Kidney epithelial cell (primary cell): ENCODE data around the gene FGFRL1. TPM values are rescaled to one million over a fixed set of nuclear protein-coding genes. Genes with fewer than 3 reads are reported as not detected.
A peak's percentile ranks its signal among the peaks of the same experiment; 100 is the strongest.

Source experiments
- DNase-seq: peaks from one replicate; pipeline ENCODE4 v3.0.0-alpha.2; 2010; ENCODE audit warnings: low read depth
- H3K27me3 ChIP-seq: 2 replicates; pipeline ENCODE4 v1.6.0; 2011; ENCODE audit warnings: low read length; ENCODE audit not compliant: control insufficient read depth, insufficient read depth
- H3K36me3 ChIP-seq: 2 replicates; pipeline ENCODE4 v1.5.1; 2011; ENCODE audit warnings: low read length; ENCODE audit not compliant: control insufficient read depth, insufficient read depth
- H3K4me3 ChIP-seq: 2 replicates; pipeline ENCODE4 v1.5.1; 2011; ENCODE audit warnings: low read depth, mild to moderate bottlenecking, control low read depth, low read length
- total RNA-seq: library from RNA; depleted of rRNA; stranded (reverse); fragments of >200 nt; gene quantifications from 2 replicates; pipeline ENCODE4 v1.2.3, GENCODE V29; 2015
- TF ChIP-seq, protein P1 (sequence below): IDR thresholded peaks from 2 replicates; pipeline ENCODE4 v1.5.1; 2011; ENCODE audit warnings: mild to moderate bottlenecking, moderate library complexity, low read length, control low read depth, inconsistent platforms; ENCODE audit not compliant: insufficient read depth, poor library complexity, severe bottlenecking

FGFRL1 gene
- total RNA-seq, 1 donor from 2014 or later: 39.2 TPM

DNA sequence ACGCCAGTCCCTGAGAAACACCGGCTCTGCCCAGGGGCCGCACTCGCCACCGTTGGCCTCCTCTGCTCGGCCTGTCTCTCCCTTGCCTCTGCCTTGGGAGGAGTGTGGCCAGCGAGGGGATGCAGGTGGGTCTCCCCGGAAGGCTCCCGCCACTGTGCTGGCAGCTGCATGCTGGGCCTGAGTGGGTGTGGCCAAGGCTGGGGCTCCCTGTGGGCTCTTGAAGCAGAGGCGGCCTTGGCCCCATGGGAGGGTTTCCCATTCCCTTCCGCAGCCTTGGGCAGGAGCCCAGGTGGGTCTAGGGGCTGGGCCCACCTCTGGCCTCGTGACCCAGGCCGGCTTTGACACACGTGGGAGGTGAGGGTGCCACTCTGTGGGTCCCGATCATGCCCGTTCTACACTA, 19.1 kb downstream of the FGFRL1 start:
- no peak for DNase-seq
- H3K27me3 ChIP-seq: peaks cover 47% of the 10 kb centered on the region
- H3K4me3 ChIP-seq: no peak overlapping the region
- H3K36me3 ChIP-seq: no peaks in the 10 kb centered on the region
- TF ChIP-seq, protein P1, sequence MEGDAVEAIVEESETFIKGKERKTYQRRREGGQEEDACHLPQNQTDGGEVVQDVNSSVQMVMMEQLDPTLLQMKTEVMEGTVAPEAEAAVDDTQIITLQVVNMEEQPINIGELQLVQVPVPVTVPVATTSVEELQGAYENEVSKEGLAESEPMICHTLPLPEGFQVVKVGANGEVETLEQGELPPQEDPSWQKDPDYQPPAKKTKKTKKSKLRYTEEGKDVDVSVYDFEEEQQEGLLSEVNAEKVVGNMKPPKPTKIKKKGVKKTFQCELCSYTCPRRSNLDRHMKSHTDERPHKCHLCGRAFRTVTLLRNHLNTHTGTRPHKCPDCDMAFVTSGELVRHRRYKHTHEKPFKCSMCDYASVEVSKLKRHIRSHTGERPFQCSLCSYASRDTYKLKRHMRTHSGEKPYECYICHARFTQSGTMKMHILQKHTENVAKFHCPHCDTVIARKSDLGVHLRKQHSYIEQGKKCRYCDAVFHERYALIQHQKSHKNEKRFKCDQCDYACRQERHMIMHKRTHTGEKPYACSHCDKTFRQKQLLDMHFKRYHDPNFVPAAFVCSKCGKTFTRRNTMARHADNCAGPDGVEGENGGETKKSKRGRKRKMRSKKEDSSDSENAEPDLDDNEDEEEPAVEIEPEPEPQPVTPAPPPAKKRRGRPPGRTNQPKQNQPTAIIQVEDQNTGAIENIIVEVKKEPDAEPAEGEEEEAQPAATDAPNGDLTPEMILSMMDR: no peak

DNA sequence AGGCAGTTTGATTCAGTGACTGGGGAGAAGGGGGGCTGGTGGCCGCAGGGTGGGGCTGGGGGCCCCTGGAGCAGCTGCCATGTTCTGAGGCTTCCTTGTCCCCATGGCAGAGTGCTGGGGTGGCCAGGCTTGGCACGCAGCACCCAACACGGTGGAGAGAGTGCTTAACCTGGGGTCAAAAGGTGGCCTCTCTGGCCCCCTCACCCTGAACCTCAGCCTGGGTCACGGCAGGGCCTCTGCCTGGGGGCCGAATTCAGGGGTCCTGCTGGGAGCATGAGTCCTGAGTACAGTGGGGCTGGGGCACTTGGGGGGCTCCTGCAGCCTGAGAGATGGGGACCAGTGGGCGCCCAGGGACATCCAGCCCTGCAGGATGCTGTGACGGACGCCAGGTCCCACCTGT, 19.9 kb downstream of the FGFRL1 start:
- TF ChIP-seq, protein P1: no peak
- no peak overlapping the region for H3K4me3 ChIP-seq
- DNase-seq: no peak
- no peaks in the 10 kb centered on the region for H3K36me3 ChIP-seq
- H3K27me3 ChIP-seq: peaks cover 47% of the 10 kb centered on the region

DNA sequence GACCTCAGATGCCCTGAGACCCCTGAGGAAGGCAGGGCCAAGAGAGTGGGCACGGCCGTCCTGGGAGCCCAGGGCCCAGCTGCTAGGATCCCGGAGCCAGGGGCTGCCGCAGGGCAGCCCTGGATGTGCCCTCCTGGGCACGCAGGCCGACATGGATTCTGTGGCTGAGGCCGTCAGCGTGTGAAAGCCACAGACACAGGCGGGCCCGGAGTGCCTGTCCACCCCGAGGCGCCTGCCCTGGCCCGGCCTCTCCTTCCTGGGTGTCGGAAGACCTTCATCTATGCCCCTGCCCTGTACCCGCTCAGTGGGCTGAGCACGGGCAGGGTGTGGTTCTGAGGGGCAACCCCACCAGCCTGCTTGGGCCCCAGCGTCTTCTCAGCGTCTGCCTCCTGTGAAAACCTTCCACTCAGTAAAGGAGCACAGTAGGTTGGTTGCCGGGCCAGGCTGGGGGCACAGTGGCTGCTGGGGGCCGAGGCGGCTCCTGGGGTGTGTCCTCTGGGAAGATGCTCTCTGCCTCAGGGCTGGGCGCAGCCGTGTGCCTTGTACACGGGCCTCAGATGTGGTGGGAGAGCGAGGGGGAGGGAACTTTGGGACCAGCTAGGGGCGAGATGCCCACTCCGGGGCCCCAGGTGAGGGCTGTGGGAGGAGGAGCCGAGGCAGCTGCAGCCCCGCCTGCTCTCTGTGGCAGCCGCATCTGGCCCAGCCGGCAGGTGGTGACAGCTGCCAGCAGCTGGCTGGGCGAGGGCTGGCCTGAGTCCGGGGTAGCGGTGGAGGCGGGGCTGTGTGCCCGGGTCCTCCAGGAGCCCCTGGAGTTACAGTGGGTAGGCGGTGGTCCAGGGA, 20.8 kb downstream of the FGFRL1 start:
- H3K36me3 ChIP-seq: no peaks in the 10 kb centered on the region
- H3K4me3 ChIP-seq: no peak overlapping the region
- no peak for DNase-seq
- TF ChIP-seq, protein P1: peak; percentile 43
- peaks cover 47% of the 10 kb centered on the region for H3K27me3 ChIP-seq

DNA sequence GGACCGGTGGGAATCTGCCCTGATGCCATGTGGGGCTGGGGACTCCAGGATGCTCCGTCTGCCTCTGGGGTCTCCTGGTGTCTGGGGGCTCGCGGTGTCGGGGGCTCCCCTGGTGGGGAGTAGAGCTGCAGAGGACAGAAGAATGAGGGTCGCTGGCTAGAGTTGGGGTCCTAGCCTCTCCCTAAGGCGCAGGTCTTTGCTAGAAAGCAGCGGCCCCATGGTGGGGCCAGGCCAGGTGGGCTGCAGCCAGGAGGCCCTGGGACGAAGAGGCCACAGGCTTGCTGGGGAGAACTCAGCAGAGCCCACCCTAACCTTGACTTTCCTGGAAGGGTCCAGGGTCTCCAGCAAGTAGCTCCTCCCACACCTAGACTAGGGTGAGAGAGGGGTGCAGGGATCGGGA, 21.4 kb downstream of the FGFRL1 start:
- peaks cover 46% of the 10 kb centered on the region for H3K27me3 ChIP-seq
- DNase-seq: no peak
- no peaks in the 10 kb centered on the region for H3K36me3 ChIP-seq
- H3K4me3 ChIP-seq: no peak overlapping the region
- TF ChIP-seq, protein P1: no peak

DNA sequence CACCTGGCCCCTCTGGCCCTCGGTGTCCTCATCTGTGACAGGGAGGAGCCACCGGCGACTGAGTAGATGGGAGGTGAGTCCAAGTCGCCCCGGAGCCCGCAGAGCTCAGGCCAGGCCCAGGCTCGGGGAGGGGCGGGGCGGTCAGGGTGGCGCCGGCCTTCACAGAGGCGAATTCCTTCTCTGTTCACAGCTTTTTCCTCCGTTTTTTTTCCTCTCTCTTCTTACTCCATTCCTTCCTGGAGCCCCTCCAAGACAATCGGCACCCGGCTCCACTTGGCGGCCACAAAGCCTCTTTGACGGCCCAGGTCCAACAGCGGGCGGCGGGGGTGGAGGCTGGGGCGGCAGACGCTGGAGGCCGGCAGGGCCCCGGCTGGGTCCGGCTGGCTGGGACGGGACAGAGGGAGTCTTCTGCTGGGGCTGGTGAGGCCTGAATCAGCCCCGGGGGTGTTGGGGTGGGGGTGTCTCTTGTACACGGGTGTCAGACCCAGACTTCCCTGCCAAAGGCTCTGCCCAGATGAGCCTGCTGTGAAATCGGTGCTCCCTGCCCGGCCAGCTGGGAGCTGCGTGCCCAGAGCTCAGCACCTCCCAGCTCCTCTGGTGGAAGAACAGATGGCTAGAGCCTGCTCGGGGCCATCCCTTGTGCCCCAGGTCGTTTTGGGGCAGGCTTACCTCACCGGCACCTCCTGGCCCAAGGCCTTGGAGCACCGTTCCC, 22.6 kb downstream of the FGFRL1 start:
- H3K27me3 ChIP-seq: peaks cover 35% of the 10 kb centered on the region
- TF ChIP-seq, protein P1: no peak
- no peak overlapping the region for H3K4me3 ChIP-seq
- no peaks in the 10 kb centered on the region for H3K36me3 ChIP-seq
- no peak for DNase-seq
